Thymus (tissue), 14 donors: ENCODE data around the gene FAH. TPM values are rescaled to one million over a fixed set of nuclear protein-coding genes. Genes with fewer than 3 reads are reported as not detected.

Experiments
- DNase-seq, 9 donors: peaks; one replicate each; pipeline ENCODE4 v3.0.0-alpha.2; 2013; ENCODE audit warnings: low spot score in 9 of 9, low read depth in 6 of 9, missing footprints in 1 of 9
- H3K27ac ChIP-seq, 2 donors: one replicate each; pipeline ENCODE4 v1.5.1; 2013; ENCODE audit warnings: control low read depth in 1 of 2, low read depth in 1 of 2, low read length in 1 of 2, mild to moderate bottlenecking in 1 of 2, moderate library complexity in 1 of 2
- H3K27me3 ChIP-seq, 2 donors: one replicate each; pipeline ENCODE4 v1.5.1; 2013; ENCODE audit warnings: low read length in 1 of 2; ENCODE audit not compliant: control insufficient read depth in 2 of 2, insufficient read depth in 1 of 2
- H3K36me3 ChIP-seq, 2 donors: one replicate each; pipeline ENCODE4 v1.5.1; 2013; ENCODE audit warnings: low read length in 1 of 2, mild to moderate bottlenecking in 1 of 2, moderate library complexity in 1 of 2; ENCODE audit not compliant: control insufficient read depth in 2 of 2, insufficient read depth in 2 of 2
- H3K4me1 ChIP-seq, 2 donors: one replicate each; pipeline ENCODE4 v1.5.1; 2013; ENCODE audit warnings: low read length in 2 of 2; ENCODE audit not compliant: control insufficient read depth in 2 of 2, insufficient read depth in 2 of 2
- H3K4me3 ChIP-seq, 2 donors: one replicate each; pipeline ENCODE4 v1.5.1; 2013; ENCODE audit warnings: low read length in 2 of 2, control low read depth in 1 of 2, mild to moderate bottlenecking in 1 of 2
- H3K9me3 ChIP-seq, 2 donors: one replicate each; pipeline ENCODE4 v1.5.1; 2013; ENCODE audit warnings: low read length in 1 of 2, mild to moderate bottlenecking in 1 of 2; ENCODE audit not compliant: control insufficient read depth in 2 of 2, insufficient read depth in 1 of 2
- WGBS: extraction: QIAGEN DNeasy Blood & Tissue Kit; methylation state at CpG from one replicate; pipeline ENCODE4 v1.1.7; 2013; 5-methylcytosine and 5-hydroxymethylcytosine counted together
- long read RNA-seq, 10 donors: transcript quantifications; one replicate each; lab custom pipeline, GENCODE V29; 2026
- polyA plus RNA-seq: library from polyadenylated mRNA; stranded (reverse); fragments of 200-250 nt; gene quantifications from one replicate; pipeline ENCODE4 v1.2.3, GENCODE V29; 2013
- total RNA-seq: library from RNA; stranded (reverse); fragments of 120-200 nt; gene quantifications from one replicate; pipeline ENCODE4 v1.2.4, GENCODE V29; 2013
- donor health status: healthy.

FAH gene
- total RNA-seq, result 11.5 TPM
- polyA plus RNA-seq, result 18.3 TPM
- long read RNA-seq, donor 1, result 0 reads
- long read RNA-seq, donor 2, result 0 reads
- long read RNA-seq, donor 3, partial matches to known transcripts, result 0 of 7 reads
- long read RNA-seq, donor 3, other reads (novel, unspliced or antisense), result 0 of 7 reads
- long read RNA-seq, donor 4, partial matches to known transcripts, result 0 of 5 reads
- long read RNA-seq, donor 4, other reads (novel, unspliced or antisense), result 0 of 5 reads
- long read RNA-seq, donor 5, partial matches to known transcripts, result 0 of 10 reads
- long read RNA-seq, donor 5, other reads (novel, unspliced or antisense), result 0 of 10 reads
- long read RNA-seq, donor 6, partial matches to known transcripts, result 0 of 4 reads
- long read RNA-seq, donor 6, other reads (novel, unspliced or antisense), result 0 of 4 reads
- long read RNA-seq, donor 7, partial matches to known transcripts, result 0 of 4 reads
- long read RNA-seq, donor 7, other reads (novel, unspliced or antisense), result 0 of 4 reads
- long read RNA-seq, donor 8, partial matches to known transcripts, result 0 of 2 reads
- long read RNA-seq, donor 8, other reads (novel, unspliced or antisense), result 0 of 2 reads
- long read RNA-seq, donor 9, partial matches to known transcripts, result 0 of 2 reads
- long read RNA-seq, donor 9, other reads (novel, unspliced or antisense), result 0 of 2 reads
- long read RNA-seq, donor 10, partial matches to known transcripts, result 0 of 2 reads
- long read RNA-seq, donor 10, other reads (novel, unspliced or antisense), result 0 of 2 reads

DNA sequence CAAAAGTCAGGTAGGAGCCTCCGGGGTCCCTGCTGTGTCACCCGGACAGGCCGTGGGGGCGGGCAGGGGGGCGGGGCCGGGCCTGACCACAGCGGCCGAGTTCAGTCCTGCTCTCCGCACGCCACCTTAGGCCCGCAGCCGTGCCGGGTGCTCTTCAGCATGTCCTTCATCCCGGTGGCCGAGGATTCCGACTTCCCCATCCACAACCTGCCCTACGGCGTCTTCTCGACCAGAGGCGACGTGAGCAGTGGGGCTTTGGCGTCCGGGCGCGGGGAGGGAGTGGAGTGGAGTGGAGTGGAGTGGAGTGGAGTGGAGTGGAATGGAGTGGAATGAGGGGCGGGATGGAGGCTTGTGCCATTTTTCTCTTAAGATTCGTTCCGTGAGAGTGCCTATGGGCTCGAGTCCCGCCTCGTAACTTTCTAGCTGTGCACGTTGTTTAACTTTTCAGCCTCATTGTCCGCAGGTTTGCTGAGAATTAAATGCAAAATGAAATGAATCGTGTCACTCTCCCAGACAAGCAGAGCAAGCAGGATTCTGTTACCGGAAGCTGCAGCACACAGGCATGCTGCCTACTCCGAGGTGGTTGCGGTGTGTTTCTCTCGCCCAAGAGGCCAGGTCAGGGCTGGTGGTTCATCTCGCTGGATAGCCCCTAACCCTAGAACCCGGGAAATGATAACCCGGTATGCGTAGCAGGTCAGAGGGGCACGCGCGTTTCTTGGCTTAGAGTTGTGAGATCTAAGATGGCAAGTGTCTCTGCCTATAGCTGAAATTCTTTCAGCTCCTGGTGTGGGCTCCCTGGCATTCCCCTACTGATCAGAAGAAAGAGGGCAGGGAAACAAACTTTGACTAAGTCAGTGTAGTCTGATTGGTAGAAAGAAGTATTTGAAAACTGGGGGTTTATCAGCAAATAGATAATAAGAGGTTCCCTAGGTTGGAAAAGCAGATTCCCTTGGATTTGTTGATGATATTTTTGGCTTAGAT lies at the start of gene FAH:
Gene FAH, plus strand, starts transcription at position 104 of the 981 bp plus-strand sequence. Its CDS starts 56 bp downstream, at position 160.
- 2% methylated on average over 45 of the region's 45 CpGs for WGBS
- H3K27me3 ChIP-seq, result no peaks in the 10 kb centered on the region
- H3K27ac ChIP-seq, result peak within 1 kb of the TSS; percentile 57 to 68
- DNase-seq, result peak in 6 of 9 donors; percentile 26 to 70 (median 40)
- peak within 1 kb of the TSS; percentile 62 to 73 for H3K4me3 ChIP-seq
- H3K4me1 ChIP-seq, result peaks cover 8 to 12% of the 10 kb centered on the region in 2 donors
- no peaks in the 10 kb centered on the region for H3K36me3 ChIP-seq
- no peaks in the 10 kb centered on the region for H3K9me3 ChIP-seq

DNA sequence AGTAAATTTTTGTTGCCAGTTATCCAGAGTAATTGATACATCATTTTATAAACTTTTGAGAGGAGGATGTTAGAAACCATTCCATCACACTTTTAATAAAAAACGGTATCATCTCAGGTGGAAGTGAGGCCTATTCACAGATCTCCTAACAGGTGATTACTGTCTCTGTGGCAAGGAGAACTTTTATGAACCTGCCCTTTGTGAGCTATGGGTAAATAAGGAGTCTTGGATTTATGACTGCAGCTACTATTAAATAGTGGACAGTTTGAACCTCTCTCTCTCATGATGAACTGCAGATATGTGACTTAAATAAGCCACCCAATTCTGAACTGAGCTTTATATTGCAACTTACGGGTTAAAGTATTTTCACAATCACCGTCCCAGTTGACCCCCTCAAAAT lies 47.6 kb upstream of the FAH start:
- Histone ChIP-seq H3K4me1 (no peaks in the 10 kb centered on the region), H3K27ac (no peak overlapping the region)
- 82% methylated on average over 3 of the region's 3 CpGs for WGBS

DNA sequence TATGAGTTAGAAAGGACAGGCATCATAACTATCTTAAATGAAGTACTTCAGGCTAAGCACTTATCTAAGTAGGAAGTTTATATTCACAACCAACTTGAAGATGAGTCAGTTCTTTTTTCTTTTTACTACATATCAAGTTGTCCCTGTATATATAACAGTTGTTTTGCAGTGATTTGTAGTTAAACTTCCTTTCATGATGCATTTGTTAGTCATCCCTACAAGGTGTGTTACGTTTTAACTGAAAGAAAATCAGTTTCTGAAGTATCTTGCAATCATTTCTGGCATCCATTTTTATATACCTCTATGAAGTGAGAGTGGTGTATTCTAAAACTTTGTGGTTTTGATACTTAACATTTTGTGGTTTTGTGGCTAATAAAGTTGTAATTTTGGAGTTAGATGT lies 47.2 kb upstream of the FAH start:
- H3K4me1 ChIP-seq, result no peaks in the 10 kb centered on the region

More for the DNA sequence above, 47.6 kb upstream of the FAH start:
- DNase-seq, result no peak
- Histone ChIP-seq H3K9me3 (no peaks in the 10 kb centered on the region), H3K36me3 (peaks cover 3 to 5% of the 10 kb centered on the region in 2 donors), H3K27me3 (no peaks in the 10 kb centered on the region), H3K4me3 (no peak overlapping the region)

DNA sequence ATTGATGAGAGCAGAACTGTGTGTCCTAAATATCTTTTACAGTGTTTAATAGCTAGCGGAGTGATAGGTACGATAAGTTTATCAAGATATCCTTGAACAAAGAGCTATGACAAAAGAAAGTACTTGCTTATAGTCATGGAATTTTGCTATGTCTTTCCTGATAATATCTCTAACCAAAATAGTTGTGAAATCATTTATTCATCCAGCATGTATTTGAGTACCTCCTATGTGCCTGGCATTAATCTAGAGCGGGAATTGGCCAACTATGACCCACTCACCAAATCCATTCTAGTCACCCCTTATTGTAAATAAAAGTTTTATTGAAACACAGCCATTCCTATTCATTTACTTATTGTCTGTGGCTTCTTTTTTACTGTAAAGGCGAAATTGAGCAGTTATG lies 46.7 kb upstream of the FAH start:
- no peaks in the 10 kb centered on the region for H3K27me3 ChIP-seq
- DNase-seq, result no peak
- no peaks in the 10 kb centered on the region for H3K9me3 ChIP-seq
- 98% methylated on average over 4 of the region's 4 CpGs for WGBS
- H3K36me3 ChIP-seq, result peaks cover 3 to 5% of the 10 kb centered on the region in 2 donors
- H3K4me1 ChIP-seq, result no peaks in the 10 kb centered on the region
- no peak overlapping the region for H3K27ac ChIP-seq
- H3K4me3 ChIP-seq, result no peak overlapping the region

More for the DNA sequence above, 47.2 kb upstream of the FAH start:
- 48% methylated on average over 1 of the region's 1 CpG for WGBS
- DNase-seq, result no peak
- Histone ChIP-seq H3K27me3 (no peaks in the 10 kb centered on the region), H3K36me3 (peaks cover 3 to 5% of the 10 kb centered on the region in 2 donors), H3K9me3 (no peaks in the 10 kb centered on the region), H3K27ac (no peak overlapping the region), H3K4me3 (no peak overlapping the region)

DNA sequence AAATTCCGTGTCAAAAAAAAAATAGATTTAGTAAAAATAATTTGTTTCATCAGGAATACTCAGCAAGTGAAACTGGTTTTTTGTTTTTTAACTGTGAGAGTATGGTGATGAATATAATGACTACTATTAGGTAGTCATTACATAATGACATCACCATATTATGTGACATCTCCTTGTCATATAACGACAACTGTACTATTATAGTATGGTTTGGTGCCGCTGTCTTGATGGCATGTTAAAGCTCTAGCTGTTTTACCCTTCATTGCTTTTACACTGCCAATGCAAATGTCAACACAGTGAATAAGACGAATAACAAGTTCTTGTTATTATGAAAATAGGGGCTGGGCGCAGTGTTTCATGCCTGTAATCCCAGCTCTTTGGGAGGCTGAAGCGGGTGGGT lies 45.6 kb upstream of the FAH start:
- Histone ChIP-seq H3K27me3 (no peaks in the 10 kb centered on the region), H3K4me1 (no peaks in the 10 kb centered on the region), H3K4me3 (no peak overlapping the region), H3K36me3 (peaks cover 0 to 5% of the 10 kb centered on the region in 2 donors), H3K9me3 (no peaks in the 10 kb centered on the region), H3K27ac (no peak overlapping the region)
- DNase-seq, result no peak
- 96% methylated on average over 6 of the region's 6 CpGs for WGBS

DNA sequence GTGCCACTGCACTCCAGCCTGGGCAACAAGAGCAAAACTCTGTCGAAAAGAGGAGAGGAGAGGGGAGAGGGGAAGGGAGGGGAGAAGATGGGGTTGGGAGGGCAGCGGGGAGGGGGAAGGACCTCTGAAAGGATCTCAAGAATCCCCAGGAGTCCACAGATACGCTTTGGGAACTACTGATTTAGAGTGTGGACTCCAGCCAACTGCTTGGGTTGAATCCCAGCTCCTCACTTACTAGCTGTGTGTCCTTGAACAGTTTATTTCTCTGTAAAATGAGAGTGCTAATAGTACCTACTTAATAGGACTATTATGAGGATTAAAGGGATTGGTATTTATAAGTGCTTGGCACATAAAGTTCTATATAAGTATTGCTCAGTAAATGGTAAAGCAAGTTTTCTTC lies 45.0 kb upstream of the FAH start:
- 75% methylated on average over 3 of the region's 3 CpGs for WGBS
- Histone ChIP-seq H3K27ac (no peak overlapping the region), H3K4me3 (no peak overlapping the region), H3K36me3 (peaks cover 0 to 5% of the 10 kb centered on the region in 2 donors), H3K9me3 (no peaks in the 10 kb centered on the region), H3K4me1 (no peaks in the 10 kb centered on the region), H3K27me3 (no peaks in the 10 kb centered on the region)
- no peak for DNase-seq

DNA sequence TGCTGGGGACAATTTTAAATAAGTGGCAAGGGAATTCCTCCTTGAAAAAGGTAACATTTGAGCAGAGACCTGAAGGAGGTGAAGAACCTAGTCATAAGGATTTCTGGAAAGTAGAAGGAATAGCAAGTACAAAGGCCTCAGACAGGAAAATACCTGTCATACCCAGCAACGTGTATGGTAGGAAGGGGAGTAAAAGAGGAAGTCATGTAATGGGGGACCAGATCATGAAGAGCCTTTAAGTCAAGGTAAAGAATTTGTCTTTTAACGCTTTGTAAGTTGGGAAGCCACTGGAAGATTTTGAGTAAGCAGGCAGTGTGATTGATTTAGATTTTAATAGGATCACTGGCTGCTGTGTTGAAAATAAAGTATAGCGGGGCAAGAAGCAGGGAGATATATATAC lies 43.4 kb upstream of the FAH start:
- no peak overlapping the region for H3K27ac ChIP-seq

DNA sequence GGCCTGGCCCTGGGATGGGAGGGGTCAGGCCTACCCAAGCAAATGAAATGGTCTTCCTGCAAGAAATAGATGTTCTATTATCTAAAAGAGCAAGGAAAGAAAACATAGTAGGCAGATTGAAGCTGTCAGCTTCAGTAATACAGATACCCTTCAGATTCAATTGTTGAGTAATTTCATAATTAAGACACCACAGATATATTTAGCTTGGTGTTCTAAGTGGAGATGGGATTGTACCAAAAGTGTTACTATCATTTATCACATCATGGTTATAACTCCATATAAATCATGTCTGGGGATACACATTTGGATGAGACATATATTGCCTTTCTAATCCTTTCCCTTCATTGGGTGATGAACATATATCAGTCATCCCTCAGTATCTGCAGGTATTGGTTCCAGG lies 41.9 kb upstream of the FAH start:
- Histone ChIP-seq H3K27me3 (no peaks in the 10 kb centered on the region), H3K9me3 (no peaks in the 10 kb centered on the region), H3K4me3 (no peak overlapping the region), H3K27ac (no peak overlapping the region), H3K4me1 (no peaks in the 10 kb centered on the region), H3K36me3 (no peaks in the 10 kb centered on the region)
- no peak for DNase-seq

More for the DNA sequence above, 43.4 kb upstream of the FAH start:
- WGBS, result 56% methylated on average over 3 of the region's 3 CpGs
- no peak overlapping the region for H3K4me3 ChIP-seq
- H3K36me3 ChIP-seq, result no peaks in the 10 kb centered on the region
- no peak for DNase-seq
- no peaks in the 10 kb centered on the region for H3K9me3 ChIP-seq
- H3K4me1 ChIP-seq, result no peaks in the 10 kb centered on the region
- H3K27me3 ChIP-seq, result no peaks in the 10 kb centered on the region
